Chondrocyte (in vitro differentiated cells): ENCODE measurements around the gene GNG2. TPM values are rescaled to one million over a fixed set of nuclear protein-coding genes. Genes with fewer than 3 reads are reported as not detected.

Experiments
- DNase-seq: peaks from one replicate; pipeline ENCODE4 v3.0.0; 2021; ENCODE audit warnings: mixed read lengths, low spot score
- H3K27ac Mint-ChIP-seq: one replicate; pipeline ENCODE4 v1.8.0; 2021; ENCODE audit warnings: mild to moderate bottlenecking, moderate library complexity, mixed read lengths; ENCODE audit not compliant: unreplicated experiment
- H3K27me3 Mint-ChIP-seq: 2 replicates; pipeline ENCODE4 v1.8.0; 2021; ENCODE audit warnings: low read depth, mixed read lengths
- H3K36me3 Mint-ChIP-seq: 2 replicates; pipeline ENCODE4 v1.8.0; 2021; ENCODE audit warnings: low read depth, mixed read lengths
- H3K4me1 Mint-ChIP-seq: 2 replicates; pipeline ENCODE4 v1.8.0; 2021; ENCODE audit warnings: low read depth, mild to moderate bottlenecking, mixed read lengths
- H3K4me3 Mint-ChIP-seq: one replicate; pipeline ENCODE4 v1.8.0; 2021; ENCODE audit warnings: mild to moderate bottlenecking, moderate library complexity, mixed read lengths; ENCODE audit not compliant: unreplicated experiment
- H3K9me3 Mint-ChIP-seq: 2 replicates; pipeline ENCODE4 v1.8.0; 2021; ENCODE audit warnings: low read depth, mixed read lengths
- total RNA-seq: library from RNA; stranded (reverse); gene quantifications from 3 replicates; pipeline ENCODE4 v1.2.1, GENCODE V29; 2021
- TF ChIP-seq, protein P1 (sequence below): fragments of 200-600 bp; sonication (generic); IDR thresholded peaks from 2 replicates; pipeline ENCODE4 v1.5.0; 2021; ENCODE audit warnings: antibody characterized with exemption, mild to moderate bottlenecking, moderate library complexity

The GNG2 gene
- total RNA-seq, 1 donor from 2014 or later = 2.4 TPM

DNA sequence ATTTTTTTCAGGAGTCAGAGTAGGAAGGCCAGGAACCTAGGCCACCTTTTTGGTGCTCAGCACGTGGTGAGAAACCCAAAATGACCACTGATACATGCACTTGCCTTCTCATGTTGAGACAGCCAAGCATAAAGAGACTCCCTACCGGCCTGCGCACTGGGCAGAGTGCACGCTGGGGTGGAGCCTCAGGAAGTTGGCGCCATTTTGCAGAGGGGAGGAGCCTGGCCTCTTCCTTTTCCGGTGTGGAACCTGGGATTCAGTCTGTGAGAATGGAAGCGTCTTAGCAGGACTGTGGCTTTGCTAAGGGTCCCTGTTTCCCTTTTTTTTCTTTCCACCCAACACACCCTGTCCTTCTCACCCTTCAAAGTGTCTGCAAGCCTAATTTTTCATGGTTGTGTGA, 66.0 kb downstream of the GNG2 start:
- Mint-ChIP-seq H3K4me1 (peaks cover 13% of the 10 kb centered on the region), H3K36me3 (no peaks in the 10 kb centered on the region), H3K4me3 (no peak overlapping the region), H3K9me3 (no peaks in the 10 kb centered on the region), H3K27ac (no peak overlapping the region), H3K27me3 (no peaks in the 10 kb centered on the region)
- TF ChIP-seq, protein P1, sequence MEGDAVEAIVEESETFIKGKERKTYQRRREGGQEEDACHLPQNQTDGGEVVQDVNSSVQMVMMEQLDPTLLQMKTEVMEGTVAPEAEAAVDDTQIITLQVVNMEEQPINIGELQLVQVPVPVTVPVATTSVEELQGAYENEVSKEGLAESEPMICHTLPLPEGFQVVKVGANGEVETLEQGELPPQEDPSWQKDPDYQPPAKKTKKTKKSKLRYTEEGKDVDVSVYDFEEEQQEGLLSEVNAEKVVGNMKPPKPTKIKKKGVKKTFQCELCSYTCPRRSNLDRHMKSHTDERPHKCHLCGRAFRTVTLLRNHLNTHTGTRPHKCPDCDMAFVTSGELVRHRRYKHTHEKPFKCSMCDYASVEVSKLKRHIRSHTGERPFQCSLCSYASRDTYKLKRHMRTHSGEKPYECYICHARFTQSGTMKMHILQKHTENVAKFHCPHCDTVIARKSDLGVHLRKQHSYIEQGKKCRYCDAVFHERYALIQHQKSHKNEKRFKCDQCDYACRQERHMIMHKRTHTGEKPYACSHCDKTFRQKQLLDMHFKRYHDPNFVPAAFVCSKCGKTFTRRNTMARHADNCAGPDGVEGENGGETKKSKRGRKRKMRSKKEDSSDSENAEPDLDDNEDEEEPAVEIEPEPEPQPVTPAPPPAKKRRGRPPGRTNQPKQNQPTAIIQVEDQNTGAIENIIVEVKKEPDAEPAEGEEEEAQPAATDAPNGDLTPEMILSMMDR = no peak
- DNase-seq = no peak

DNA sequence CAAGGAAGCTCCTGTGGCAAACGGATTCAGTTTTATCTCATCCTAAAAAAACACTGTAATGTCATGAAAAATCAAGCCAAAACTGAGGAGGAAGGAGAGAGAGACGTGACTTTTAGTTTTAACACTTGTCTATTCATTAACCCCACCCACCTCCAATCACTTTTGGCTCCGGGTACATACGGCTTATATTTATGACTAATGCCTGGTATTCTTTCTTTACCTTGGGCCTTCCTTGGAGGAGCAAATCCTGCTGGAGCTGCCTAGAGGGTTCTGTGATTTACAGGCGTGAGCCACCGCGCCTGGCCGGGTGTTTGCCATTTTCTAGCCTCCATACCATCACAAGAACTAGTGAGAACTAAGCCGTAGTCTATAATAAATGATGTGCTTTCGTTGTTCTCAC, 68.2 kb downstream of the GNG2 start:
- no peak for DNase-seq
- H3K27ac Mint-ChIP-seq = no peak overlapping the region
- TF ChIP-seq, protein P1 = no peak
- H3K4me3 Mint-ChIP-seq = no peak overlapping the region
- H3K27me3 Mint-ChIP-seq = no peaks in the 10 kb centered on the region
- H3K36me3 Mint-ChIP-seq = no peaks in the 10 kb centered on the region
- no peaks in the 10 kb centered on the region for H3K4me1 Mint-ChIP-seq
- no peaks in the 10 kb centered on the region for H3K9me3 Mint-ChIP-seq

DNA sequence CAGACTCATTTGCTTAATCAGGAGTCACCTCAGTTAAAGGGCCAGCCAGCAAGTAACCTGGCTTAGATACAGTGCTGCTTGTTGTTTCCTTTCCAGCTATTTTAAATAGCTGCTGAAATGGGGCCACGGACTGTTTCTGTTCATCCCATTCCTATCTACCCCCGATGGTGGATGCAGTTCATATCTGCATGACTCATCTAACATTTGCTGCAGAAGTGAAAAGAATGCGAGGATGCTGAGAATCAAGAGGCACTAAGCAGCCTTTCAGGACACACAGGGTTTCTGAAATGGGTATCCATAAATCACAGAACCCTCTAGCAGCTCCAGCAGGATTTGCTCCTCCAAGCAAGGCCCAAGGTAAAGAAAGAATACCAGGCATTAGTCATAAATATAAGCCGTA, 68.8 kb downstream of the GNG2 start:
- no peak overlapping the region for H3K27ac Mint-ChIP-seq
- TF ChIP-seq, protein P1 = no peak
- H3K9me3 Mint-ChIP-seq = no peaks in the 10 kb centered on the region
- no peaks in the 10 kb centered on the region for H3K27me3 Mint-ChIP-seq
- H3K36me3 Mint-ChIP-seq = no peaks in the 10 kb centered on the region
- H3K4me1 Mint-ChIP-seq = no peaks in the 10 kb centered on the region
- no peak overlapping the region for H3K4me3 Mint-ChIP-seq
- no peak for DNase-seq

DNA sequence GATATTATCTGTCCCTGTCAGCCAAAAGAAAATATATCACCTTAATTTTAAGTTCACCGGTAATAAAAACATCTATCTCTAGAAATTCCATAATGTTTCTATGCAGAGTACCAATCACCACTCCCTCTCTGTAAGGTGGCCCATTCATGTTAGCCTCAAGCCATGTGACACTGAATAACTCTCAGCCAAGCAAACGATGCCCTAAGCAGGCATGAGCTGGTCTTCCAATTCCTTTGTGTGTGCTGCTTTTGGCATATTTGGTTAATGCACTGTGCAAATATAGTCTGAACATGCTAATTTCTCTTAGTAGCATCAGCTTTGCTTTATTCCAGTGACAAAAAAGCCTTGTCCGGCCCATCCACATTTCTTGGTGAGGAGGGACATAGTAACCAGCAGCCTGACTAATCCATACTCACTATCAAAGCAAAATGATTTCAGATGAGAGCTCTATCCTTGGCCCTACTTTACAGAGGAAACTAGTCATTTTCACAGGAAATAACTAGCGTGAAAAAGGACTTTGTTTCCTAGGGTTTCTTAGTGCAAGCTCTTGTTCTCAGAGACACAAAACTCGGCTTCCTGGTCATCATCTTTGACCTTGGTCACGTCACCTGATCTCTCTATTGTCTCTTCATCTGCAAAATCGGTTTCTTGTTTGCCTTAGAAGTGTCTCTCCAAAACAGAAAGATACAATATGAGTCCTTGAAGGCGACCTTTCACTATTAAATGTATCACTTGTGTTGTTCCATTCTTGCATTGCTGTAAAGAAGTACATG, 69.7 kb downstream of the GNG2 start:
- no peak for DNase-seq
- TF ChIP-seq, protein P1 = no peak
- no peaks in the 10 kb centered on the region for H3K9me3 Mint-ChIP-seq
- no peaks in the 10 kb centered on the region for H3K36me3 Mint-ChIP-seq
- no peak overlapping the region for H3K4me3 Mint-ChIP-seq
- no peaks in the 10 kb centered on the region for H3K4me1 Mint-ChIP-seq
- H3K27ac Mint-ChIP-seq = no peak overlapping the region
- H3K27me3 Mint-ChIP-seq = no peaks in the 10 kb centered on the region

DNA sequence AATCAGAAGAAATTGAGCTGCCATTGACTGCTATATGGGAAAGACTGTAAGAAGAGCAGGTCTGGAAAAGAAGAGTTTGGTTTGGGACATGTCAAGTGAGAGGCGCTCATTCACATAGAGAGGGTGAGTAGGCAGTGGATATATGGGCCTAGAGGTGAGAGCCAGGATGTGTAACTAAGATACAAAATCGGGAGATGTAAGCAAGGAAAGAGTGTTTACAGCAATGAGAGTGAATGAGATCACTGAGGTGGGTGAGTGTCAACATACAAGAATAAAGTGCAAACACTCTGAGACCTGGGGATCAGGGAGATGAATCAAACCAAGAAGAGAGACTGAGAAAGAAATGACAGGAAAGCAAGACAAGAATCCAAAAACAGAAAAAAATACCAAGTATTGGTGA, 70.9 kb downstream of the GNG2 start:
- Mint-ChIP-seq H3K36me3 (no peaks in the 10 kb centered on the region), H3K4me1 (no peaks in the 10 kb centered on the region), H3K27ac (no peak overlapping the region), H3K27me3 (no peaks in the 10 kb centered on the region), H3K9me3 (no peaks in the 10 kb centered on the region), H3K4me3 (no peak overlapping the region)
- TF ChIP-seq, protein P1 = no peak
- DNase-seq = no peak
